ENCODE data around the gene CAD.

GRCh38 chr2:27236626-27237025 lies 19.5 kb downstream of the CAD start:
- TF ChIP-seq FOS (IDR thresholded peaks at IDR 0.05; ENCODE audit: borderline replicate concordance, insufficient read depth, low read length): no peak
- TF ChIP-seq EZH2 (IDR thresholded peaks at IDR 0.05; ENCODE audit: borderline replicate concordance, low read depth, low read length, severe bottlenecking): no peak
- no peak for TF ChIP-seq POLR2A (IDR thresholded peaks at IDR 0.05; ENCODE audit: low read depth, low read length)
- TF ChIP-seq CTCF (IDR thresholded peaks at IDR 0.05; ENCODE audit: extremely low read depth in 1 of 2, insufficient read depth in 1 of 2, low read depth in 1 of 2, low read length in 2 of 2): no peak
- TF ChIP-seq POLR2AphosphoS5 (IDR thresholded peaks at IDR 0.05; ENCODE audit: insufficient read depth, low read depth, low read length): no peak
- no peak for TF ChIP-seq MAX (IDR thresholded peaks at IDR 0.05; ENCODE audit: insufficient read depth, insufficient read length)
- no peak for TF ChIP-seq MYC (IDR thresholded peaks at IDR 0.05; ENCODE audit: low read depth, low read length)
- TF ChIP-seq JUN (IDR thresholded peaks at IDR 0.05; ENCODE audit: borderline replicate concordance, insufficient read depth, insufficient read length, low read depth): no peak
- TF ChIP-seq GATA2 (IDR thresholded peaks at IDR 0.05; ENCODE audit: insufficient read depth, insufficient read length, low read depth, low read length): no peak
